GM18517 (cell line): ENCODE measurements around the gene WDR6.

Experiments used
- ATAC-seq: cut with Tn5 transposase; IDR thresholded peaks from one replicate; pipeline ENCODE4 v1.9.1; 2021; ENCODE audit warnings: mild to moderate bottlenecking, moderate library complexity; ENCODE audit not compliant: unreplicated experiment

WDR6 gene

GRCh38 chr3:49013738-49014660, 6.8 kb downstream of the WDR6 start:
- no peak for ATAC-seq

GRCh38 chr3:49015072-49015471, 7.9 kb downstream of the WDR6 start:
- ATAC-seq = no peak

GRCh38 chr3:49015765-49016164, 8.6 kb downstream of the WDR6 start:
- ATAC-seq = no peak

- ATAC-seq = no peak
Observed at GRCh38 chr3:49016414-49017228, 9.4 kb downstream of the WDR6 start.

- no peak for ATAC-seq
Observed at GRCh38 chr3:49017229-49017970, 10.2 kb downstream of the WDR6 start.

- ATAC-seq = no peak
Observed at GRCh38 chr3:49017971-49018706, 10.9 kb downstream of the WDR6 start, which contains the start of gene DALRD3. TSS of gene DALRD3 (minus strand) at chr3:49018580. CDS start at chr3:49018564, 16 bp downstream.

- no peak for ATAC-seq
Observed at GRCh38 chr3:49018707-49019006, 11.5 kb downstream of the WDR6 start.

GRCh38 chr3:49019941-49020329, 12.7 kb downstream of the WDR6 start:
- no peak for ATAC-seq

GRCh38 chr3:49020330-49021212, 13.4 kb downstream of the WDR6 start:
- ATAC-seq = peak; percentile 3

- peak; percentile 45 for ATAC-seq
Observed at GRCh38 chr3:49021213-49021812, 14.1 kb downstream of the WDR6 start.

- ATAC-seq = peak; percentile 60
Observed at GRCh38 chr3:49021813-49022687, 14.9 kb downstream of the WDR6 start, which contains the start of gene NDUFAF3. TSS of gene NDUFAF3 (plus strand) at chr3:49022121. CDS start at chr3:49022145, 24 bp downstream.

- ATAC-seq = no peak
Observed at GRCh38 chr3:49022688-49023171, 15.5 kb downstream of the WDR6 start.

- no peak for ATAC-seq
Observed at GRCh38 chr3:49023775-49024174, 16.6 kb downstream of the WDR6 start.

GRCh38 chr3:49024449-49024848, 17.3 kb downstream of the WDR6 start:
- ATAC-seq = no peak

GRCh38 chr3:49025005-49025792, 18.0 kb downstream of the WDR6 start:
- ATAC-seq = no peak

- ATAC-seq = no peak
Observed at GRCh38 chr3:49025793-49026520, 18.8 kb downstream of the WDR6 start.
